HEK293 (cell line): Measurements from ENCODE around the gene BPI.

ENCODE experiments used
- ZNF24 ChIP-seq: fragments of 450-650 bp; formaldehyde crosslinking; IDR thresholded peaks from 2 replicates; pipeline ENCODE4 v1.5.1; 2016; ENCODE audit warnings: missing biosample characterization, missing genetic modification characterization
- ZNF274 ChIP-seq, 2 experiments: fragments of 200-500 bp in 1 of 2; fragments of 450-650 bp in 1 of 2; sonication (Bioruptor generic) in 1 of 2; formaldehyde crosslinking in 1 of 2; IDR thresholded peaks; 2 replicates each; pipeline versions ENCODE4 v1.5.1 to v1.6.1; 2014 to 2016; ENCODE audit warnings: borderline replicate concordance in 1 of 2, inconsistent platforms in 1 of 2, low read length in 1 of 2, missing biosample characterization in 1 of 2, missing genetic modification characterization in 1 of 2
- ZNF623 ChIP-seq: fragments of 450-650 bp; formaldehyde crosslinking; IDR thresholded peaks from 2 replicates; pipeline ENCODE4 v1.5.1; 2016; ENCODE audit warnings: missing biosample characterization, missing genetic modification characterization
- TF ChIP-seq, protein P1 (sequence below): fragments of 450-650 bp; formaldehyde crosslinking; IDR thresholded peaks from 2 replicates; pipeline ENCODE4 v1.5.1; 2016; ENCODE audit warnings: missing biosample characterization, missing genetic modification characterization
- TF ChIP-seq, protein P2 (sequence below): fragments of 450-650 bp; formaldehyde crosslinking; IDR thresholded peaks from 2 replicates; pipeline ENCODE4 v1.5.1; 2016; ENCODE audit warnings: missing biosample characterization, missing genetic modification characterization
- TF ChIP-seq, protein P3 (sequence below): fragments of 450-650 bp; formaldehyde crosslinking; IDR thresholded peaks from 2 replicates; pipeline ENCODE4 v1.5.1; 2016; ENCODE audit warnings: missing biosample characterization, missing genetic modification characterization, low read depth
- TF ChIP-seq, protein P4 (sequence below): fragments of 450-650 bp; formaldehyde crosslinking; IDR thresholded peaks from 2 replicates; pipeline ENCODE4 v1.5.1; 2016; ENCODE audit warnings: missing biosample characterization, missing genetic modification characterization
- TF ChIP-seq, protein P5 (sequence below): fragments of 450-650 bp; formaldehyde crosslinking; IDR thresholded peaks from 2 replicates; pipeline ENCODE4 v1.5.1; 2016; ENCODE audit warnings: missing biosample characterization, missing genetic modification characterization

DNA sequence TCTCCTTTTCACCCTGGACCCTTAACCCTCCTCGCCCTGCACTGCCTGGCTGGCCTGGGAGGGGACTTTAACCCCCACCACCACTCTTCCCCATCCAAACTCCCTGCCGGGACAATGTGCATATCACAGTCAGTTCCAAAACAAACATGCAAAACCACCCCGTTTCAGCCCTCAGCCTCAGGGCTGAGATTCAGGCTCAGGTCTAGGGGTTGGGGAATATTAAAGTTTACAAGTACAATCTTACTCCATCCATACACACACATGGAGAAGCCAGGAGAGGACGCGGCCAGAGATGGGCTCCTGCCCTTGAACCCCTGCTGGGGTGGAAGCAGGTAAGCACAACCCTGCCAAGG lies 44.0 kb upstream of the BPI start:
- TF ChIP-seq, protein P1, sequence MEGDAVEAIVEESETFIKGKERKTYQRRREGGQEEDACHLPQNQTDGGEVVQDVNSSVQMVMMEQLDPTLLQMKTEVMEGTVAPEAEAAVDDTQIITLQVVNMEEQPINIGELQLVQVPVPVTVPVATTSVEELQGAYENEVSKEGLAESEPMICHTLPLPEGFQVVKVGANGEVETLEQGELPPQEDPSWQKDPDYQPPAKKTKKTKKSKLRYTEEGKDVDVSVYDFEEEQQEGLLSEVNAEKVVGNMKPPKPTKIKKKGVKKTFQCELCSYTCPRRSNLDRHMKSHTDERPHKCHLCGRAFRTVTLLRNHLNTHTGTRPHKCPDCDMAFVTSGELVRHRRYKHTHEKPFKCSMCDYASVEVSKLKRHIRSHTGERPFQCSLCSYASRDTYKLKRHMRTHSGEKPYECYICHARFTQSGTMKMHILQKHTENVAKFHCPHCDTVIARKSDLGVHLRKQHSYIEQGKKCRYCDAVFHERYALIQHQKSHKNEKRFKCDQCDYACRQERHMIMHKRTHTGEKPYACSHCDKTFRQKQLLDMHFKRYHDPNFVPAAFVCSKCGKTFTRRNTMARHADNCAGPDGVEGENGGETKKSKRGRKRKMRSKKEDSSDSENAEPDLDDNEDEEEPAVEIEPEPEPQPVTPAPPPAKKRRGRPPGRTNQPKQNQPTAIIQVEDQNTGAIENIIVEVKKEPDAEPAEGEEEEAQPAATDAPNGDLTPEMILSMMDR (tag by site-specific recombination): no peak
- TF ChIP-seq, protein P2, sequence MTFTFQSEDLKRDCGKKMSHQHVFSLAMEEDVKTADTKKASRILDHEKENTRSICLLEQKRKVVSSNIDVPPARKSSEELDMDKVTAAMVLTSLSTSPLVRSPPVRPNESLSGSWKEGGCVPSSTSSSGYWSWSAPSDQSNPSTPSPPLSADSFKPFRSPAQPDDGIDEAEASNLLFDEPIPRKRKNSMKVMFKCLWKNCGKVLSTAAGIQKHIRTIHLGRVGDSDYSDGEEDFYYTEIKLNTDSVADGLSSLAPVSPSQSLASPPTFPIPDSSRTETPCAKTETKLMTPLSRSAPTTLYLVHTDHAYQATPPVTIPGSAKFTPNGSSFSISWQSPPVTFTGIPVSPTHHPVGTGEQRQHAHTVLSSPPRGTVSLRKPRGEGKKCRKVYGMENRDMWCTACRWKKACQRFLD: no peak
- TF ChIP-seq, protein P3, sequence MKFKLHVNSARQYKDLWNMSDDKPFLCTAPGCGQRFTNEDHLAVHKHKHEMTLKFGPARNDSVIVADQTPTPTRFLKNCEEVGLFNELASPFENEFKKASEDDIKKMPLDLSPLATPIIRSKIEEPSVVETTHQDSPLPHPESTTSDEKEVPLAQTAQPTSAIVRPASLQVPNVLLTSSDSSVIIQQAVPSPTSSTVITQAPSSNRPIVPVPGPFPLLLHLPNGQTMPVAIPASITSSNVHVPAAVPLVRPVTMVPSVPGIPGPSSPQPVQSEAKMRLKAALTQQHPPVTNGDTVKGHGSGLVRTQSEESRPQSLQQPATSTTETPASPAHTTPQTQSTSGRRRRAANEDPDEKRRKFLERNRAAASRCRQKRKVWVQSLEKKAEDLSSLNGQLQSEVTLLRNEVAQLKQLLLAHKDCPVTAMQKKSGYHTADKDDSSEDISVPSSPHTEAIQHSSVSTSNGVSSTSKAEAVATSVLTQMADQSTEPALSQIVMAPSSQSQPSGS: no peak
- TF ChIP-seq ZNF623 (tag by site-specific recombination) (no peak), ZNF24 (tag by site-specific recombination) (no peak), ZNF274 (IDR thresholded peaks at IDR 0.05; ENCODE audit: low read length) (no peak), ZNF274 (tag by site-specific recombination; IDR thresholded peaks at IDR 0.05; ENCODE audit: borderline replicate concordance) (no peak)
- TF ChIP-seq, protein P4, sequence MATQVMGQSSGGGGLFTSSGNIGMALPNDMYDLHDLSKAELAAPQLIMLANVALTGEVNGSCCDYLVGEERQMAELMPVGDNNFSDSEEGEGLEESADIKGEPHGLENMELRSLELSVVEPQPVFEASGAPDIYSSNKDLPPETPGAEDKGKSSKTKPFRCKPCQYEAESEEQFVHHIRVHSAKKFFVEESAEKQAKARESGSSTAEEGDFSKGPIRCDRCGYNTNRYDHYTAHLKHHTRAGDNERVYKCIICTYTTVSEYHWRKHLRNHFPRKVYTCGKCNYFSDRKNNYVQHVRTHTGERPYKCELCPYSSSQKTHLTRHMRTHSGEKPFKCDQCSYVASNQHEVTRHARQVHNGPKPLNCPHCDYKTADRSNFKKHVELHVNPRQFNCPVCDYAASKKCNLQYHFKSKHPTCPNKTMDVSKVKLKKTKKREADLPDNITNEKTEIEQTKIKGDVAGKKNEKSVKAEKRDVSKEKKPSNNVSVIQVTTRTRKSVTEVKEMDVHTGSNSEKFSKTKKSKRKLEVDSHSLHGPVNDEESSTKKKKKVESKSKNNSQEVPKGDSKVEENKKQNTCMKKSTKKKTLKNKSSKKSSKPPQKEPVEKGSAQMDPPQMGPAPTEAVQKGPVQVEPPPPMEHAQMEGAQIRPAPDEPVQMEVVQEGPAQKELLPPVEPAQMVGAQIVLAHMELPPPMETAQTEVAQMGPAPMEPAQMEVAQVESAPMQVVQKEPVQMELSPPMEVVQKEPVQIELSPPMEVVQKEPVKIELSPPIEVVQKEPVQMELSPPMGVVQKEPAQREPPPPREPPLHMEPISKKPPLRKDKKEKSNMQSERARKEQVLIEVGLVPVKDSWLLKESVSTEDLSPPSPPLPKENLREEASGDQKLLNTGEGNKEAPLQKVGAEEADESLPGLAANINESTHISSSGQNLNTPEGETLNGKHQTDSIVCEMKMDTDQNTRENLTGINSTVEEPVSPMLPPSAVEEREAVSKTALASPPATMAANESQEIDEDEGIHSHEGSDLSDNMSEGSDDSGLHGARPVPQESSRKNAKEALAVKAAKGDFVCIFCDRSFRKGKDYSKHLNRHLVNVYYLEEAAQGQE (tag by site-specific recombination): no peak
- TF ChIP-seq, protein P5, sequence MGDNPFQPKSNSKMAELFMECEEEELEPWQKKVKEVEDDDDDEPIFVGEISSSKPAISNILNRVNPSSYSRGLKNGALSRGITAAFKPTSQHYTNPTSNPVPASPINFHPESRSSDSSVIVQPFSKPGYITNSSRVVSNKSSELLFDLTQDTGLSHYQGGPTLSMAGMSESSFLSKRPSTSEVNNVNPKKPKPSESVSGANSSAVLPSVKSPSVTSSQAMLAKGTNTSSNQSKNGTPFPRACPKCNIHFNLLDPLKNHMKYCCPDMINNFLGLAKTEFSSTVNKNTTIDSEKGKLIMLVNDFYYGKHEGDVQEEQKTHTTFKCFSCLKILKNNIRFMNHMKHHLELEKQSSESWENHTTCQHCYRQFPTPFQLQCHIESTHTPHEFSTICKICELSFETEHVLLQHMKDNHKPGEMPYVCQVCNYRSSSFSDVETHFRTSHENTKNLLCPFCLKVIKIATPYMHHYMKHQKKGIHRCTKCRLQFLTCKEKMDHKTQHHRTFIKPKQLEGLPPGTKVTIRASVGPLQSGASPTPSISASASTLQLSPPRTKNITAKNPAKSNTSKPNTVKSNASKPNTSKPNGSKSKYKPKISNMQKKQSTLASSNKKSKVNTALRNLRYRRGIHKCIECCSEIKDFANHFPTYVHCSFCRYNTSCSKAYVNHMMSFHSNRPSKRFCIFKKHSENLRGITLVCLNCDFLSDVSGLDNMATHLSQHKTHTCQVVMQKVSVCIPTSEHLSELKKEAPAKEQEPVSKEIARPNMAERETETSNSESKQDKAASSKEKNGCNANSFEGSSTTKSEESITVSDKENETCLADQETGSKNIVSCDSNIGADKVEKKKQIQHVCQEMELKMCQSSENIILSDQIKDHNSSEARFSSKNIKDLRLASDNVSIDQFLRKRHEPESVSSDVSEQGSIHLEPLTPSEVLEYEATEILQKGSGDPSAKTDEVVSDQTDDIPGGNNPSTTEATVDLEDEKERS (tag by site-specific recombination): no peak
